ENCODE results near the gene C1orf53.
"Not testable (repeated sequence)": the region's sequence is repeated elsewhere in the genome, so short reads cannot be mapped to it uniquely, and the experiment has no call there.

Gene C1orf53

GRCh38 chr1:197920414-197921117, 18.1 kb downstream of the C1orf53 start:
- no peak for DNase-seq (ENCODE audit: low read depth, low spot score)

- DNase-seq (ENCODE audit: low read depth, low spot score): peak; percentile 57
These were observed 19.0 kb downstream of the C1orf53 start for GRCh38 chr1:197921235-197922069.

- no peak for DNase-seq (ENCODE audit: low read depth, low spot score)
These were observed 19.6 kb downstream of the C1orf53 start for GRCh38 chr1:197922070-197922390.

DNA sequence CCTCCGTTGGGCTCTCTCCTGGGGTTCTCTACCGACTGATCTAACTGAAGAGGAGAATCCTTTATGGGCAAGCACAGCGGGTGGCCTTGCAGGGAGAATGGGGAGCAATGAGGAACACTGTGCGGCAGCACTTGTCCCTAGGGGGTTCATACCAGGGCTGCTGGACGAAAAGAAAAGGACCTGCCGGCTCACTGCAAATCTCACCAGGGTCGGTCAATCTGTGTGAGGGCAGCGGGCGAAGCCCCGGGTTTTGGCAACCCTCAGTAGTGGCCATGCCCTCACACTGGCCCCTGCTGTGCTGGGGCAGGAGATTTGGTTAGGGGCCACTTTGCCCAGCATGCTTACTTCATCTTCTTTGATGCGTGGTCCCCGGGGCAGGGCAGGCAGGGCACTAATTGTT, 20.6 kb downstream of the C1orf53 start:
- DNase-seq (ENCODE audit: low read depth, low spot score): no peak

- DNase-seq (ENCODE audit: low read depth, low spot score): no peak
These were observed 22.2 kb downstream of the C1orf53 start for GRCh38 chr1:197924516-197925123.

DNA sequence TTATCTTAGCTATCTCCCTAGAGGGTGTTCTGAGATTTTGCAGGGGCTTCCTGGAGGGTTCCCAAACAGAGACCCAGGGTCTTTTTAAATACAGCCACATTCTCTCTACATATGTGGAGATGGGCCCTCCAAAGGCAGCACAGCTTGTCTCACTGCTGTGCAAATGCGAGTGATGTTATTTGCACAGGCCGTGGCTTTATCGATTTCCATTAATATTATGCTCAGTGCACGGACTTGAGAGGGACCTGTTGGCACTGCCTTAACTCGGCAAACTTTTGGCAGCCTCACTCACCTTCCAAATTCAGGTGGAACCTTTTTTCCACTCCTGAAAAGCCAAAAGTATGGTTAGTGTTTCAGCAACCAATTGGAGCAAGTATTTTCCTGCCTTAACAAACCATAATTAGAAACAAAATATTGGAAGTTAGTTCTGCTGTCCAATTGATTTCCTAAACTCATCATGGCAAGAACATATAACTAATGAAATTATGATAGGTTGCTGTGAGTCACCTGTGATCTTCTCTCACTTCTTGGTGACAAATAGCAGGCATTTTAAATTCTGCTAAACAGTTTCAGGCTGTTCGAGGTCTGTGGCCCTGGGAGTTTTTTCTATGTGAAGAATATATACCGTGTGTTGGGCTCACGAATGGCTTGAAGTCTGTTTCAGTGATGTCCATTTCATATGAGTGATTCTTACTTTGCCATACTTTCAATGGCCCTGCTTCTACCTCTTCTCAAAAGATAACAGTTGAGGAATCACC, 25.7 kb downstream of the C1orf53 start:
- DNase-seq (ENCODE audit: low read depth, low spot score): no peak

DNA sequence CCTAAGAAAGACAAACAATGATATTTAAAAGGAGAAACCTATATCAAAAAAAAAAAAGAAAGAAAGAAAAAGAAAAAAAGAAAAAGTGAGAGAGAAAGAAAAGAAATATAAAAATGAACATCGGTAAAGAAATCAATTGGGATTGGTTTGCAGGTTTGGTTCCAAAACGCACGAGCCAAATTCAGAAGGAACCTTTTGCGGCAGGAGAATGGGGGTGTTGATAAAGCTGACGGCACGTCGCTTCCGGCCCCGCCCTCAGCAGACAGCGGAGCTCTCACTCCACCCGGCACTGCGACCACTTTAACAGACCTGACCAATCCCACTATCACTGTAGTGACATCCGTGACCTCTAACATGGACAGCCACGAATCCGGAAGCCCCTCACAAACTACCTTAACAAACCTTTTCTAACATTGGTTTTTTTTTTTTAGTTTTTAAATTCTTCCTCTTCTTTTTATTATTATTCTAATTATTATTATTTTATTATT, 26.5 kb downstream of the C1orf53 start:
- peak; percentile 26 for DNase-seq (ENCODE audit: low read depth, low spot score)

DNA sequence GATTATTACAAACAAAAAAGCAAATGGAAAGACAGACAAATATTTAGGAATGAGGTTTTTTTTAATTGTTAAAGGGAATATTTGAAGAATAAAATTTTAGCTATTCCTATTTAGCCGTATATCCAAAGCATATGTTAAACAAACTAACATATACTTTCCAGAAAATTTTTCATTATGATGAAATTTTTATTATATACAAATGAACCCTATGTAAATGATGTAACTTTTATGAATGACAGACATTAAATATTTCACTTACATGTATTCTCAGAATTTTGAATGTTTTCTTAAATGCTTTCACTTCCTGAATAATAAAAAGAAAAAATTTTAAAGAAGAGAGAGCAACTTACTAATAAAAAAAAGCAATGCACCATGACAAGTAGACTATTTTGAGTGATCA, 30.6 kb downstream of the C1orf53 start:
- DNase-seq (ENCODE audit: low read depth, low spot score): no peak

GRCh38 chr1:197933647-197934046, 31.2 kb downstream of the C1orf53 start:
- no peak for DNase-seq (ENCODE audit: low read depth, low spot score)

DNA sequence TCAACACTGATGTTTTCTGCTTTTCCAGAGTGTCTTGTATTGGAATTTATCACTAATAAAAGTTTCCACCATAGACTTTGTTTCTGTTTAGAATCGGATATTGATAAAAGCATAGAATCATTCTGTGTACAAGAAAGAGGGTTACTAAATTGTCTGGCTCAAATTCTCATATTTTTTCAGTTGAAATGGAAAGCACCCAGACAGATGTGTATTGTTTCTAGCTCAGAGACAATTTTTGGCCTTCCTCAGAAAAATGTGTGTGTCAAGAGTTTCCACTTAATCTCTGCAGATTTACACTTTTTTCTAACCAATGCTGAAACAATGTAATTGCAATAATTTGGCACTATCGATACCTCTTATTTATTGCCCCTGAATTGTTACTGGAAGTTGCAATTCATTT, 35.0 kb downstream of the C1orf53 start:
- no peak for DNase-seq (ENCODE audit: low read depth, low spot score)

DNA sequence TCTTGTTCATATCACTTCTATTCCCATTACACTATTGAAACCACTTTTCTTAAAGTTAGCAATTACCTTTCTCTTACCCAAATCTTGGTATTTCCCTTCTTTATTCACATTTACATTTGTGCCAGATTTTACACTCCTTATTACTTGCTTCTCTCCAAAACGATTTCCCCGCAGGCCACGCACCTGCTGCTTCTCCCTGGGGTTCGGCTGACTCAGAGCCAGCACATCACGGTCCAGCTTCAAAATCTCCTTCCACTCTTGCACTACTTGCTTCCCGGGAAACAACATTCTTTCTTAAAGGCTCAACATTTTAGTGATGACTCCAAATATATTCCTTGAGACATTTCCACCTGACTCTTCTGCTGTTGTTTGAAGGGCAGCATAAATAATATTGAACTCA, 35.5 kb downstream of the C1orf53 start:
- no peak for DNase-seq (ENCODE audit: low read depth, low spot score)

GRCh38 chr1:197939159-197939980, 36.9 kb downstream of the C1orf53 start:
- not testable (repeated sequence) for DNase-seq (ENCODE audit: low read depth, low spot score)

- DNase-seq (ENCODE audit: low read depth, low spot score): no peak
These were observed 39.6 kb downstream of the C1orf53 start for GRCh38 chr1:197942042-197942441.

- no peak for DNase-seq (ENCODE audit: low read depth, low spot score)
These were observed 42.1 kb downstream of the C1orf53 start for GRCh38 chr1:197944485-197944884.

- DNase-seq (ENCODE audit: low read depth, low spot score): no peak
These were observed 46.8 kb downstream of the C1orf53 start for GRCh38 chr1:197948926-197949899.

- no peak for DNase-seq (ENCODE audit: low read depth, low spot score)
These were observed 48.7 kb downstream of the C1orf53 start for GRCh38 chr1:197951089-197951488.

DNA sequence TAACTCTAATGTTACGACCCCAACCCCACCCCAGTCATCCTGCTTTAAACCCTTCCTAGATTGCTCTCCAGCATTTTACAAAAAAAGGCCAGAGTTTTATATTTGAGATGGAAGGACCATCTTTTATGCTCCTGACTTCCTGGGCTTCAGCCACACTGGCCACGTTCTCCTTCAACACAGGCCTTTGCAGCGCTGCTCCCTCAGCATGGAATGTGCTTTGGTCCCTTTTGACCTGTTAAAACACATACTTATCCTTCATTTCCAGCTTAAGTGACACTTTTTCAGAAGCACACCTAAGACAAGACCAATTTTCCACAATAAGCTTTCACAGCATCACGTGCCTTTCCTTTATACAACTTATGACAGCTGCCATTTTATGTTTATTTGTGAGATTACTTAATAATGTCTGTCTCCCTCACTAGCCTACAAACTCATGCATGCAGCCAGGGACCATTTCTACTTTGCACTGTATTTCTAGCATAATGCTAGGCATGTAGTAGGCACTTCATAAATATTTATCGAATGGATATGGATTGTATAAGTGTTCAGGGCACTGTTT, 49.3 kb downstream of the C1orf53 start:
- no peak for DNase-seq (ENCODE audit: low read depth, low spot score)

DNA sequence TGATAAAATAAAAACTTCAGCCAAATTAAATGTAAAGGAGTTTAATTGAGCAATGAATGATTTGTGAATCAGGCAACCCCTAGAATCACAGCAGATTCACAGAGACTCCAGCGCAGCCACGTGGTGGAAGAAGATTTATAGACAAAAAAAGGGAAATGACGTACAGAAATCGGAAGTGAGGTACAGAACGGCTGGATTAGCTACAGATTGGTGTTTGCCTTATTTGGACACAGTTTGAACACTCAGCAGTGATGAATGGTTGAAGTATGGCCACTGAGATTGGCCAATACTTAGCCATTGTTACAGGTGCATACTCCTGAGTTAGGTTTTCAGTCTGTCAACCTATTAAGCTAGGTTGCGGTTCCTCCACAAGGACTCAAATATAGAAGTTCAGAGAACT, 51.0 kb downstream of the C1orf53 start:
- not testable (repeated sequence) for DNase-seq (ENCODE audit: low read depth, low spot score)

GRCh38 chr1:197954718-197955418, 52.4 kb downstream of the C1orf53 start:
- DNase-seq (ENCODE audit: low read depth, low spot score): no peak
